ENCODE results near the gene COPS7B.

COPS7B gene

GRCh38 chr2:231791107-231791506 is 4.9 kb downstream of the COPS7B start:
- no peak overlapping the region for H3K4me3 ChIP-seq (replicated peaks; ENCODE audit: low read depth, low read length)
- no peak for DNase-seq (ENCODE audit: low read depth)
- no peak for TF ChIP-seq CTCF (IDR thresholded peaks at IDR 0.05; ENCODE audit: low read length, missing control alignments)

DNA sequence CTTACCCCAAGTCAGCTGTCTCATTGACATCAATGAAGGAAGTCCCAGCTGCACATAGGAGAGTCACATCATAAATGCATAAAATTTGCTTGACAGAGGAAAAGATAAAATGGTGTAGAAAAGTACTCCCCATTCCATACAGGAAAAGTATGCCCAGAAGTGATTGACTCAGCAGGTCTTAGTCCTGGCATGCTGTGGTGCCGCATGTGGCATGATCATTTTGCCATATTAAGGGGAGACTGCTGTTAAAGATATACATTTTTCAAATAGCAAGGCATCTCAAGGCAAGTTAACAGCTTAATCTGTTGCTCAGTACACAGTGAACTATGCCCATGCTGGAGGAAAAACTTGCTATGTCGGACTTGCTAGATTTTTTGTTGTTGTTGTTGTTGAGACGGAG is 8.1 kb downstream of the COPS7B start:
- DNase-seq (ENCODE audit: low read depth): no peak
- no peak for TF ChIP-seq CTCF (IDR thresholded peaks at IDR 0.05; ENCODE audit: low read length, missing control alignments)

DNA sequence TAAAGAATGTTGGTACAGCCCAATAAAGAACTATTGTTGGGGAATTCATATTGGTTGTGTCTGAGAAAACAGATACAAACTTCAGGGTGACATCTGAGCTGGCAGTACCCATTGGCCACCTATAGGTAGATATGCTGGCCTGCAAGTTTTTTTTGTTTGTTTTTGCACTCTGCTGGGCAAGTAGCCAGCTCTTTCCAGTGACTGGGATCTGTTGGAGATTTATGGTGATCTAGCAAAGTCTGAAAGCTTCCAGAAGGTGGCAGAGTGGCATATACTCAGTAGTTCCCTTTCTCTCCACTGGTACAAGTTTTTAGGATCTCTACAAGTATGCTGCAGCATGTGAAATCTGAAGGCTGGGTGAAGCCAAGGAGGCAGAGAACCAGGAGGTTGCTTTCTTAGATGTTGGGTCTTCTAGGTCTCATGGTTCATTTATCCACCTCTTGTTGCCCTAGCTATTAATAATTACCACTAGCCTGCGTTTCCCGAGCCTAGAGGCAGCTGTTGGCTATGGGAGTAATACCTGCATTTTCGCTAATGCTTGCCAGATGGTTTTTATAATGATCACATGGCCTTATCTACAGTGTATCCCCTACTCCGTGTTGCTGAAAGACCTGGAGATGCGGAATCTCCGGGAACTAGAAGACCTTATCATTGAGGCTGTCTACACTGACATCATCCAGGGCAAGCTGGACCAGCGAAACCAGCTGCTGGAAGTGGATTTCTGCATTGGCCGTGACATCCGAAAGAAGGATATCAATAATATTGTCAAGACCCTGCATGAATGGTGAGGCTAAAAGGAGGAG is 9.5 kb downstream of the COPS7B start:
- DNase-seq (ENCODE audit: low read depth): peak; percentile 81
- H3K4me3 ChIP-seq (replicated peaks; ENCODE audit: low read depth, low read length): no peak overlapping the region
- TF ChIP-seq CTCF (IDR thresholded peaks at IDR 0.05; ENCODE audit: low read length, missing control alignments): peak; percentile 48

More for the DNA sequence above, 8.1 kb downstream of the COPS7B start:
- H3K4me3 ChIP-seq (replicated peaks; ENCODE audit: low read depth, low read length): no peak overlapping the region

DNA sequence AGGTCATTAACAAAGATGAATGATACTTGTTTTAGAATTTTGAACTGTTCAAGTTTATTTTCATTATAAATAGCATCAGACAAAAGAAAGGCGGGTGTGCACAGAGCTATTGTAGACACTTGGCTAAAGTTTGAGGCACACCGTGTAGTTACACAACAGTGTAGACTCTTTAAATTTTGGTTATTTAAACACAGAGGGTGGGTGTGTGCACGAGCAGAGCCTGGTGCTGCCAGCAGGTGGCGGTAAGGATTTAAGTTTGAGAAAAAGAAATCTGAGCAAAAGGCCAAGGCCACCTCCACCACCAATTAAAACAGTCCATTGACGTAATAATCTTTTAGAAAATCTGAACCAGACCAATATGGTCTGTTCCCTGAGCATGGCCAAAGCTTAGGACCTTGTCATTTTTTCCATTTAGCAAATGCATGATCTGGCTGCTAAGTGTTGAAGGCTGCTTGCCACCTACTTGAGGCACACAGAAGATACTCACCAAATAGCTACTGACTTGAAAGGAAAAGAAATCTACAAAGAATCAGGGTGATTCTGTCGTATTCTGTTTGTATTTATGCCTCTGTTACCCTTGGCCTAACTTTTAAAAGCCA is 14.3 kb downstream of the COPS7B start:
- no peak overlapping the region for H3K4me3 ChIP-seq (replicated peaks; ENCODE audit: low read depth, low read length)
- peak; percentile 55 for DNase-seq (ENCODE audit: low read depth)

GRCh38 chr2:231803501-231804138 is 17.4 kb downstream of the COPS7B start:
- TF ChIP-seq CTCF (IDR thresholded peaks at IDR 0.05; ENCODE audit: low read length, missing control alignments): no peak
- H3K4me3 ChIP-seq (replicated peaks; ENCODE audit: low read depth, low read length): no peak overlapping the region
- no peak for DNase-seq (ENCODE audit: low read depth)

More for the DNA sequence above, 14.3 kb downstream of the COPS7B start:
- peak; percentile 76 for TF ChIP-seq CTCF (IDR thresholded peaks at IDR 0.05; ENCODE audit: low read length, missing control alignments)

DNA sequence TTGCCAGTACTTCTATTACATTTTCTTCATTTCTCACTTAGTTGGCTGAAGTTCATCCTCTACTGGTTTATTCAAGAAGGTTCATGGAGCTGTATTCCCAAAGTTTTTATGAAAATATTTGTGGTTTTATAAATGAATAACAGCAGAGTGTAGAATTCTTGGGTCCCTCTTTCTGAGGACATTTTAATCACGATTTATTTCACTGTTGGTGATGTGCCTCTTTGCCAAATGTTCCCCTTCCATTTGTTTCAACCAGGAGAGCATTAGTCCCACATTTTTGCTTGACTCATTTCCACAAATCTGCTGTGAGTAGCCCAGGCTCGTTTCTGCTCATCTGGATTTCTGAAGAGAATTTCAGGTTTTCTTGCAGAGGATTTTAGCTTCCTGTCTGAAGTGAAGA is 20.8 kb downstream of the COPS7B start:
- no peak overlapping the region for H3K4me3 ChIP-seq (replicated peaks; ENCODE audit: low read depth, low read length)
- no peak for TF ChIP-seq CTCF (IDR thresholded peaks at IDR 0.05; ENCODE audit: low read length, missing control alignments)
- DNase-seq (ENCODE audit: low read depth): no peak

All from fibroblast of pulmonary artery (primary cell).